Right atrium auricular region (tissue), 2 donors: ENCODE results near the gene CFAP119. TPM values are rescaled to one million over a fixed set of nuclear protein-coding genes. Genes with fewer than 3 reads are reported as not detected.

Source experiments
- DNase-seq: peaks from one replicate; pipeline ENCODE4 v3.0.0-alpha.2; 2019; ENCODE audit warnings: low spot score
- H3K27ac ChIP-seq, 2 donors: fragments of 200-600 bp; sonication (generic); 1 replicate in 1 of 2; 2 replicates in 1 of 2; pipeline ENCODE4 v1.5.1; 2016 to 2019
- H3K27me3 ChIP-seq, 2 donors: fragments of 200-600 bp; sonication (generic); one replicate each; pipeline versions ENCODE4 v1.5.1 to v1.6.0; 2017 to 2019
- H3K36me3 ChIP-seq: fragments of 200-600 bp; sonication (generic); one replicate; pipeline ENCODE4 v1.5.1; 2016
- H3K4me1 ChIP-seq, 2 donors: fragments of 200-600 bp; sonication (generic); one replicate each; pipeline versions ENCODE4 v1.5.1 to v1.6.0; 2017 to 2019
- H3K4me3 ChIP-seq, 2 donors: fragments of 200-600 bp; sonication (generic); 1 replicate in 1 of 2; 2 replicates in 1 of 2; pipeline ENCODE4 v1.5.1; 2017 to 2019; ENCODE audit warnings: mild to moderate bottlenecking in 1 of 2, moderate library complexity in 1 of 2
- H3K9me3 ChIP-seq, 2 donors: fragments of 200-600 bp; sonication (generic); one replicate each; pipeline ENCODE4 v1.5.1; 2019
- total RNA-seq, 2 donors: library from RNA; depleted of rRNA; stranded (reverse); fragments of >200 nt; gene quantifications; one replicate each; pipeline ENCODE4 v1.1.0, GENCODE V29; 2016
- TF ChIP-seq, protein P1 (sequence below), 2 donors: fragments of 200-600 bp; sonication (generic); IDR thresholded peaks; one replicate each; pipeline ENCODE4 v1.5.1; 2019; ENCODE audit warnings: antibody characterized with exemption in 2 of 2

Gene CFAP119
- total RNA-seq, 2 donors from 2014 or later = 0.37 to 0.83 TPM

DNA sequence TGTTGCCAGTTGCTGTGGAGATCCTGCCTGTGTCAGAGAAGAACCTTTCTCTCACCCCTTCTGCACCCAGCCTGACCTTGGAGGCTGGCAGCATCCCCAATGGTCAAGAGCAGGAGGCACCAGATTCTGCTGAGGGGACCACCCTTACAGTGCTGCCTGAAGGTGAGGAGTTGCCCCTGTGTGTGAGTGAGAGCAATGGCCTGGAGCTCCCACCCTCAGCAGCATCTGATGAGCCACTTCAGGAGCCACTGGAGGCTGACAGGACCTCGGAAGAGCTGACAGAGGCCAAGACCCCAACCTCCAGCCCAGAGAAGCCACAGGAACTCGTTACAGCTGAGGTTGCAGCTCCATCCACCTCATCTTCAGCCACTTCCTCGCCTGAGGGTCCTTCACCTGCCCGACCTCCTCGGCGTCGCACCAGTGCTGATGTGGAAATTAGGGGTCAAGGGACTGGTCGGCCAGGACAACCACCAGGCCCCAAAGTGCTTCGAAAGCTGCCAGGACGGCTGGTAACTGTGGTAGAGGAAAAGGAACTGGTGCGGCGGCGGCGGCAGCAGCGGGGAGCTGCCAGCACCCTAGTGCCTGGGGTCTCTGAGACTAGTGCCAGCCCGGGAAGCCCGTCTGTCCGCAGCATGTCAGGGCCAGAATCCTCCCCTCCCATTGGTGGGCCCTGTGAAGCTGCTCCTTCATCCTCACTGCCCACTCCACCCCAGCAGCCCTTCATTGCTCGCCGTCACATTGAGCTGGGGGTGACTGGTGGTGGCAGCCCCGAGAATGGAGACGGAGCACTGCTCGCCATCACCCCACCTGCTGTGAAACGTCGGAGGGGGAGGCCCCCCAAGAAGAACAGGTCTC, 23.8 kb downstream of the CFAP119 start:
- H3K27me3 ChIP-seq = no peaks in the 10 kb centered on the region
- H3K36me3 ChIP-seq = peaks cover 64% of the 10 kb centered on the region
- H3K9me3 ChIP-seq = no peaks in the 10 kb centered on the region
- TF ChIP-seq, protein P1, sequence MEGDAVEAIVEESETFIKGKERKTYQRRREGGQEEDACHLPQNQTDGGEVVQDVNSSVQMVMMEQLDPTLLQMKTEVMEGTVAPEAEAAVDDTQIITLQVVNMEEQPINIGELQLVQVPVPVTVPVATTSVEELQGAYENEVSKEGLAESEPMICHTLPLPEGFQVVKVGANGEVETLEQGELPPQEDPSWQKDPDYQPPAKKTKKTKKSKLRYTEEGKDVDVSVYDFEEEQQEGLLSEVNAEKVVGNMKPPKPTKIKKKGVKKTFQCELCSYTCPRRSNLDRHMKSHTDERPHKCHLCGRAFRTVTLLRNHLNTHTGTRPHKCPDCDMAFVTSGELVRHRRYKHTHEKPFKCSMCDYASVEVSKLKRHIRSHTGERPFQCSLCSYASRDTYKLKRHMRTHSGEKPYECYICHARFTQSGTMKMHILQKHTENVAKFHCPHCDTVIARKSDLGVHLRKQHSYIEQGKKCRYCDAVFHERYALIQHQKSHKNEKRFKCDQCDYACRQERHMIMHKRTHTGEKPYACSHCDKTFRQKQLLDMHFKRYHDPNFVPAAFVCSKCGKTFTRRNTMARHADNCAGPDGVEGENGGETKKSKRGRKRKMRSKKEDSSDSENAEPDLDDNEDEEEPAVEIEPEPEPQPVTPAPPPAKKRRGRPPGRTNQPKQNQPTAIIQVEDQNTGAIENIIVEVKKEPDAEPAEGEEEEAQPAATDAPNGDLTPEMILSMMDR (IDR thresholded peaks at IDR 0.05) = no peak
- no peak overlapping the region for H3K4me3 ChIP-seq
- H3K4me1 ChIP-seq = peaks cover 0 to 24% of the 10 kb centered on the region in 2 donors
- no peak for DNase-seq
- H3K27ac ChIP-seq = no peak overlapping the region

DNA sequence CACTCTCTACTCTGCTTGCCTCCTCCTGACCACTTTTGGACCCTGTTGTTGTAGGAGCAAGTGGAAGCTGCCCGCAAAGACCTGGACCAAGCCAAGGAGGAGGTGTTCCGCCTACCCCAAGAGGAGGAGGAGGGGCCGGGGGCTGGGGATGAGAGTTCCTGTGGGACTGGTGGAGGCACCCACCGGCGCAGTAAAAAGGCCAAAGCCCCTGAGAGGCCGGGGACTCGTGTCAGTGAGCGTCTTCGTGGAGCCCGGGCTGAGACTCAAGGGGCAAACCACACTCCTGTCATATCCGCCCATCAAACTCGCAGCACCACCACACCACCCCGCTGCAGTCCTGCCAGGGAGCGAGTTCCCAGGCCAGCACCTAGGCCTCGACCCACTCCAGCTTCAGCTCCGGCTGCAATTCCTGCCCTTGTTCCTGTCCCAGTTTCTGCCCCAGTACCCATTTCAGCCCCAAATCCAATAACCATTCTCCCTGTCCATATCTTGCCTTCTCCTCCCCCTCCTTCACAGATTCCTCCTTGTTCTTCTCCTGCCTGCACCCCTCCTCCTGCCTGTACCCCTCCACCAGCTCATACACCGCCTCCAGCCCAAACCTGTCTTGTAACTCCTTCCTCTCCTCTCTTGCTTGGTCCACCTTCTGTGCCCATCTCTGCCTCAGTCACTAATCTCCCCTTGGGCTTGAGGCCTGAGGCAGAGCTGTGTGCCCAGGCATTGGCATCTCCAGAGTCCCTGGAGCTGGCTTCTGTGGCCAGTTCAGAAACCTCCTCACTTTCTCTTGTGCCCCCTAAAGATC, 24.7 kb downstream of the CFAP119 start:
- peaks cover 0 to 23% of the 10 kb centered on the region in 2 donors for H3K4me1 ChIP-seq
- H3K36me3 ChIP-seq = peaks cover 73% of the 10 kb centered on the region
- no peak overlapping the region for H3K27ac ChIP-seq
- no peak overlapping the region for H3K4me3 ChIP-seq
- no peaks in the 10 kb centered on the region for H3K9me3 ChIP-seq
- TF ChIP-seq, protein P1 (IDR thresholded peaks at IDR 0.05) = no peak
- DNase-seq = no peak
- H3K27me3 ChIP-seq = no peaks in the 10 kb centered on the region

DNA sequence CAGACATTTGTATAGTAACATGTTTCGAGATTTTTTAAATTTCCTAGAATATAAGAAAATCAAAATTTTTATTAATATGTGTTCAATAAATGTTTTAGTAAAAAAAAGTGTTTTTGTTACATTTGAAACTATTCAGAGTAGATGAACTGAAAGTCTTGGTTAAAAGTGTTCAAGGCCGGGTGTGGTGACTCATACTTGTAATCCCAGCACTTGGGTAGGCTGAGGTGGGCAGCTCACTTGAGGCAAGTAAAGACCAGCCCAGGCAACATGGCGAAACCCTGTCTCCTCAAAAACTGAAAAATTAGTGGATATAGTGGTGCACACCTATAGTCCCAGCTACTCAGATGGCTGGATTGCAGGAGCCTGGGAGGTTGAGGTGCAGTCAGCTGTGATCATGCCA, 30.5 kb downstream of the CFAP119 start:
- H3K27me3 ChIP-seq = no peaks in the 10 kb centered on the region
- TF ChIP-seq, protein P1 (IDR thresholded peaks at IDR 0.05) = no peak
- no peaks in the 10 kb centered on the region for H3K4me1 ChIP-seq
- DNase-seq = no peak
- no peaks in the 10 kb centered on the region for H3K9me3 ChIP-seq
- peaks cover 74% of the 10 kb centered on the region for H3K36me3 ChIP-seq
- H3K27ac ChIP-seq = no peak overlapping the region
- no peak overlapping the region for H3K4me3 ChIP-seq

DNA sequence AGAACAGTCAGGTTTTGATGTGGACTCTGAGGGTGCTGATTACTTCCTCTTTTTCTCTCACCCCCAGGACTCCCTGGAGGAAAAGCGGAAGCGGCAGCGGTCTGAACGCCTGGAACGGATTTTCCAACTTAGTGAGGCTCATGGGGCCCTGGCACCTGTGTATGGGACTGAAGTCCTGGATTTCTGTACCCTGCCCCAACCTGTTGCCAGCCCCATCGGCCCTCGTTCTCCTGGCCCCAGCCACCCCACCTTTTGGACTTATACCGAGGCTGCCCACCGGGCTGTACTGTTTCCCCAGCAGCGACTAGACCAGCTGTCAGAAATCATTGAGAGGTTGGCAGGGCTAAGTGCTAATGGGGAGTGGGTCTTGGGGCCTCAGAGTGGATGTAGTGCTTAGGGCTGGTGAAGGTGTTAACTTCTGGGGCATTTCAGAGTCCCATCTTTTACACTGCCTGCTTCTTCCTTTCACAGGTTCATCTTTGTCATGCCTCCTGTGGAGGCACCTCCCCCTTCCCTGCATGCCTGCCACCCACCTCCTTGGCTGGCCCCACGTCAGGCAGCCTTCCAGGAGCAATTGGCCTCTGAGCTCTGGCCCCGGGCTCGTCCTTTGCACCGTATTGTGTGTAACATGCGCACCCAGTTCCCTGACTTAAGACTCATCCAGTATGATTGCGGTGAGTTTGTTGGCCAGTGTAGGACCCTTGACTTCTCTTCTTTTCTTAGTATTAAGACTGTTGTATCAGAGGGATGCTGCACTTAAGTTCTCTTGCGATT, 32.8 kb downstream of the CFAP119 start:
- no peak overlapping the region for H3K27ac ChIP-seq
- H3K36me3 ChIP-seq = peaks cover 70% of the 10 kb centered on the region
- H3K27me3 ChIP-seq = no peaks in the 10 kb centered on the region
- no peak for DNase-seq
- no peaks in the 10 kb centered on the region for H3K4me1 ChIP-seq
- no peaks in the 10 kb centered on the region for H3K9me3 ChIP-seq
- no peak overlapping the region for H3K4me3 ChIP-seq
- TF ChIP-seq, protein P1 (IDR thresholded peaks at IDR 0.05) = no peak

DNA sequence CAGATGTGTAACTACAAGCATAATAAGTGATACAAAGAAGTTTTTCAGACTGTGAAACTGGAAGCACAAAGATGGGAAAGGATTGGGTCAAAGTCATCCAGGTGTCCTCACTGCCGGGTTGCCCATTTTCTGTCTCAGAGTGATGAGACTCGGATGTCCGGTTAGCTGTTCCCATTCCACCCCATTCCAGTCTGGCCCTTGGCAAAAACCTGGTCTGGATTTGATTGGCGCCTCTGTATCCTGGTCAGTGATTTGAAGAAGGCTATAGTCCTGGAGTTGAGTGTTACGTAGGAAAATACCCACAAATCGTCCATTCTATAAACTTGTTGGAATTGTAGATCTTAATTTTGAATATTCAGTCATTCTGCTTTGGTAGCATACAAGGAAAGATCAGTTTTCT, 33.5 kb downstream of the CFAP119 start:
- H3K27ac ChIP-seq = no peak overlapping the region

More for the DNA sequence above, 33.5 kb downstream of the CFAP119 start:
- Histone ChIP-seq H3K9me3 (no peaks in the 10 kb centered on the region), H3K27me3 (no peaks in the 10 kb centered on the region), H3K36me3 (peaks cover 70% of the 10 kb centered on the region), H3K4me1 (no peaks in the 10 kb centered on the region), H3K4me3 (no peak overlapping the region)
- no peak for DNase-seq
- TF ChIP-seq, protein P1 (IDR thresholded peaks at IDR 0.05) = no peak
